HepG2 (cell line): ENCODE results near the gene ALS2. TPM values are rescaled to one million over a fixed set of nuclear protein-coding genes. Genes with fewer than 3 reads are reported as not detected.

Experiments used
- ETV6 ChIP-seq: sonication (generic); formaldehyde crosslinking; conservative IDR thresholded peaks from 2 replicates; pipeline ENCODE4 v1.4.0; 2020; ENCODE audit warnings: missing genetic modification reagents
- MED1 ChIP-seq: sonication (generic); formaldehyde crosslinking; IDR thresholded peaks from 2 replicates; pipeline ENCODE4 v1.4.0; 2020; ENCODE audit warnings: missing genetic modification reagents
- REXO4 ChIP-seq: sonication (generic); formaldehyde crosslinking; IDR thresholded peaks from 2 replicates; pipeline ENCODE4 v1.8.0; 2022; ENCODE audit warnings: missing genetic modification reagents, mild to moderate bottlenecking, borderline replicate concordance
- STAT5B ChIP-seq: sonication (generic); formaldehyde crosslinking; IDR thresholded peaks from 2 replicates; pipeline ENCODE4 v1.4.0; 2020; ENCODE audit warnings: missing genetic modification reagents
- TFDP2 ChIP-seq: sonication (generic); formaldehyde crosslinking; IDR thresholded peaks from 2 replicates; pipeline ENCODE4 v1.4.0; 2020; ENCODE audit warnings: missing genetic modification reagents
- ZBTB10 ChIP-seq: sonication (generic); formaldehyde crosslinking; IDR thresholded peaks from 2 replicates; pipeline ENCODE4 v1.4.0; 2020; ENCODE audit warnings: missing genetic modification reagents, borderline replicate concordance
- ZNF484 ChIP-seq: sonication (generic); formaldehyde crosslinking; IDR thresholded peaks from 2 replicates; pipeline ENCODE4 v1.5.1; 2020; ENCODE audit warnings: mild to moderate bottlenecking, low read depth, missing genetic modification reagents, borderline replicate concordance
- ZNF496 ChIP-seq: sonication (generic); formaldehyde crosslinking; IDR thresholded peaks from 2 replicates; pipeline ENCODE4 v1.8.1; 2023; ENCODE audit warnings: mild to moderate bottlenecking, moderate library complexity, missing genetic modification reagents; ENCODE audit not compliant: insufficient replicate concordance
- ZNF780A ChIP-seq: sonication (generic); formaldehyde crosslinking; IDR thresholded peaks from 2 replicates; pipeline ENCODE4 v1.8.0; 2022; ENCODE audit warnings: mild to moderate bottlenecking, missing genetic modification reagents, moderate library complexity
- ZNF841 ChIP-seq: sonication (generic); formaldehyde crosslinking; IDR thresholded peaks from 2 replicates; pipeline ENCODE4 v1.8.1; 2023; ENCODE audit warnings: missing genetic modification reagents, borderline replicate concordance
- ZSCAN20 ChIP-seq: sonication (generic); formaldehyde crosslinking; IDR thresholded peaks from 2 replicates; pipeline ENCODE4 v1.4.0; 2020; ENCODE audit warnings: missing genetic modification reagents, mild to moderate bottlenecking, borderline replicate concordance
- polyA plus RNA-seq, 8 experiments: library from polyadenylated mRNA; depleted of rRNA in 3 of 8; stranded (reverse) in 7 of 8; unstranded in 1 of 8; fragments of >200 nt; fragmentation: Illumina TruSeq in 4 of 8; extraction: Trizol in 4 of 8; gene quantifications; 2 replicates each; pipeline versions ENCODE4 v1.2.1 to v1.2.3, GENCODE V29; 2011 to 2016; ENCODE audit warnings: low read depth in 4 of 8, missing spikeins in 1 of 8, mixed read lengths in 1 of 8; ENCODE audit not compliant: insufficient read depth in 1 of 8
- total RNA-seq, 5 experiments: library from RNA; depleted of rRNA; stranded (reverse); fragments of >200 nt; fragmentation: Illumina TruSeq; extraction: Trizol; gene quantifications; 2 replicates each; pipeline ENCODE4 v1.2.3, GENCODE V29; 2016; ENCODE audit warnings: low read depth in 1 of 5
- TF ChIP-seq, protein P1 (sequence below): sonication (generic); formaldehyde crosslinking; IDR thresholded peaks from 2 replicates; pipeline ENCODE4 v1.8.1; 2023; ENCODE audit warnings: missing genetic modification reagents, inconsistent platforms, borderline replicate concordance
- TF ChIP-seq, protein P2 (sequence below): sonication (generic); formaldehyde crosslinking; IDR thresholded peaks from 2 replicates; pipeline ENCODE4 v1.5.0; 2020; ENCODE audit warnings: missing genetic modification reagents
- TF ChIP-seq, protein P3 (sequence below): sonication (generic); formaldehyde crosslinking; IDR thresholded peaks from 2 replicates; pipeline ENCODE4 v1.8.0; 2022; ENCODE audit warnings: missing genetic modification reagents, mild to moderate bottlenecking, borderline replicate concordance
- TF ChIP-seq, protein P4 (sequence below): sonication (generic); formaldehyde crosslinking; IDR thresholded peaks from 2 replicates; pipeline ENCODE4 v1.4.0; 2020; ENCODE audit warnings: low read depth, missing genetic modification reagents

ALS2 gene
- total and polyA plus RNA-seq, 2 of the 13 experiments (the other 11 are each of a cell fraction or from before 2014, with no cell fraction given) = 12.7 to 19.3 TPM

GRCh38 chr2:201780674-201781493 is at the start of gene ALS2 (continued):
- TF ChIP-seq, protein P1, sequence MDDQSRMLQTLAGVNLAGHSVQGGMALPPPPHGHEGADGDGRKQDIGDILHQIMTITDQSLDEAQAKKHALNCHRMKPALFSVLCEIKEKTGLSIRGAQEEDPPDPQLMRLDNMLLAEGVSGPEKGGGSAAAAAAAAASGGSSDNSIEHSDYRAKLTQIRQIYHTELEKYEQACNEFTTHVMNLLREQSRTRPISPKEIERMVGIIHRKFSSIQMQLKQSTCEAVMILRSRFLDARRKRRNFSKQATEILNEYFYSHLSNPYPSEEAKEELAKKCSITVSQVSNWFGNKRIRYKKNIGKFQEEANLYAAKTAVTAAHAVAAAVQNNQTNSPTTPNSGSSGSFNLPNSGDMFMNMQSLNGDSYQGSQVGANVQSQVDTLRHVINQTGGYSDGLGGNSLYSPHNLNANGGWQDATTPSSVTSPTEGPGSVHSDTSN (CRISPR knock-in tag) = no peak; the same call in 1 of the 2 replicates
- TF ChIP-seq ZNF841 (CRISPR knock-in tag) = no peak
- peak; percentile 41 for TF ChIP-seq MED1 (CRISPR knock-in tag)
- peak; percentile 91; the same call in 1 of the 2 replicates for TF ChIP-seq ZSCAN20 (CRISPR knock-in tag)
- no peak for TF ChIP-seq ZNF780A (CRISPR knock-in tag)
- TF ChIP-seq TFDP2 (CRISPR knock-in tag) = peak; percentile 52
- TF ChIP-seq, protein P2, sequence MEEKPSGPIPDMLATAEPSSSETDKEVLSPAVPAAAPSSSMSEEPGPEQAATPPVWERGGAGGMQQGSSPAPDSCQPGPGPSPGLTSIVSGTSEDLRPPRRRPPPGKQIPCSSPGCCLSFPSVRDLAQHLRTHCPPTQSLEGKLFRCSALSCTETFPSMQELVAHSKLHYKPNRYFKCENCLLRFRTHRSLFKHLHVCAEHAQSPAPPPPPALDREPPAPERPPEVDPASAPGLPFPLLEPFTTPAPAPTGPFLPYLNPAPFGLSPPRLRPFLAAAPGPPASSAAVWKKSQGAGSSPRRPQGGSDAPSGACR (CRISPR knock-in tag) = peak; percentile 93; the same call in 1 of the 2 replicates
- TF ChIP-seq, protein P3, sequence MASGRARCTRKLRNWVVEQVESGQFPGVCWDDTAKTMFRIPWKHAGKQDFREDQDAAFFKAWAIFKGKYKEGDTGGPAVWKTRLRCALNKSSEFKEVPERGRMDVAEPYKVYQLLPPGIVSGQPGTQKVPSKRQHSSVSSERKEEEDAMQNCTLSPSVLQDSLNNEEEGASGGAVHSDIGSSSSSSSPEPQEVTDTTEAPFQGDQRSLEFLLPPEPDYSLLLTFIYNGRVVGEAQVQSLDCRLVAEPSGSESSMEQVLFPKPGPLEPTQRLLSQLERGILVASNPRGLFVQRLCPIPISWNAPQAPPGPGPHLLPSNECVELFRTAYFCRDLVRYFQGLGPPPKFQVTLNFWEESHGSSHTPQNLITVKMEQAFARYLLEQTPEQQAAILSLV = peak; percentile 56; the same call in 1 of the 2 replicates
- TF ChIP-seq, protein P4, sequence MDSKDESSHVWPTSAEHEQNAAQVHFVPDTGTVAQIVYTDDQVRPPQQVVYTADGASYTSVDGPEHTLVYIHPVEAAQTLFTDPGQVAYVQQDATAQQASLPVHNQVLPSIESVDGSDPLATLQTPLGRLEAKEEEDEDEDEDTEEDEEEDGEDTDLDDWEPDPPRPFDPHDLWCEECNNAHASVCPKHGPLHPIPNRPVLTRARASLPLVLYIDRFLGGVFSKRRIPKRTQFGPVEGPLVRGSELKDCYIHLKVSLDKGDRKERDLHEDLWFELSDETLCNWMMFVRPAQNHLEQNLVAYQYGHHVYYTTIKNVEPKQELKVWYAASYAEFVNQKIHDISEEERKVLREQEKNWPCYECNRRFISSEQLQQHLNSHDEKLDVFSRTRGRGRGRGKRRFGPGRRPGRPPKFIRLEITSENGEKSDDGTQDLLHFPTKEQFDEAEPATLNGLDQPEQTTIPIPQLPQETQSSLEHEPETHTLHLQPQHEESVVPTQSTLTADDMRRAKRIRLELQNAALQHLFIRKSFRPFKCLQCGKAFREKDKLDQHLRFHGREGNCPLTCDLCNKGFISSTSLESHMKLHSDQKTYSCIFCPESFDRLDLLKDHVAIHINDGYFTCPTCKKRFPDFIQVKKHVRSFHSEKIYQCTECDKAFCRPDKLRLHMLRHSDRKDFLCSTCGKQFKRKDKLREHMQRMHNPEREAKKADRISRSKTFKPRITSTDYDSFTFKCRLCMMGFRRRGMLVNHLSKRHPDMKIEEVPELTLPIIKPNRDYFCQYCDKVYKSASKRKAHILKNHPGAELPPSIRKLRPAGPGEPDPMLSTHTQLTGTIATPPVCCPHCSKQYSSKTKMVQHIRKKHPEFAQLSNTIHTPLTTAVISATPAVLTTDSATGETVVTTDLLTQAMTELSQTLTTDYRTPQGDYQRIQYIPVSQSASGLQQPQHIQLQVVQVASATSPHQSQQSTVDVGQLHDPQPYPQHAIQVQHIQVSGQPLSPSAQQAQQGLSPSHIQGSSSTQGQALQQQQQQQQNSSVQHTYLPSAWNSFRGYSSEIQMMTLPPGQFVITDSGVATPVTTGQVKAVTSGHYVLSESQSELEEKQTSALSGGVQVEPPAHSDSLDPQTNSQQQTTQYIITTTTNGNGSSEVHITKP = peak; percentile 73
- TF ChIP-seq ZBTB10 (CRISPR knock-in tag) = peak; percentile 56; the same call in 1 of the 2 replicates
- TF ChIP-seq ZNF496 (CRISPR knock-in tag) = no peak
- TF ChIP-seq STAT5B = no peak
- no peak for TF ChIP-seq ZNF484 (CRISPR knock-in tag)
- TF ChIP-seq ETV6 (CRISPR knock-in tag) = no peak
- no peak for TF ChIP-seq REXO4 (CRISPR knock-in tag)
